ENCODE measurements around the gene FRMD4A.

FRMD4A gene

GRCh38 chr10:13597909-13598308 is 732.8 kb downstream of the FRMD4A start:
- Histone ChIP-seq H3K27me3 (ENCODE audit: low read length) (no peaks in the 10 kb centered on the region), H3K9me2 (replicated peaks; ENCODE audit: insufficient read depth, low read length) (no peaks in the 10 kb centered on the region), H4K20me1 (ENCODE audit: low read depth, low read length) (no peaks in the 10 kb centered on the region), H3K27ac (ENCODE audit: low read depth, low read length) (no peak overlapping the region), H2AFZ (ENCODE audit: low read depth, low read length, severe bottlenecking) (no peak overlapping the region), H3K4me3 (ENCODE audit: insufficient read depth, low read length, poor library complexity, severe bottlenecking) (no peak overlapping the region), H3F3A (ENCODE audit: insufficient read depth) (no peaks in the 10 kb centered on the region), H3K9me3 (ENCODE audit: insufficient read depth, low read length) (no peaks in the 10 kb centered on the region), H3K79me2 (ENCODE audit: insufficient read depth, low read length) (peaks cover 12% of the 10 kb centered on the region; the same call in 1 of the 2 replicates), H3K36me3 (ENCODE audit: low read length) (no peaks in the 10 kb centered on the region), H3K9ac (ENCODE audit: low read length) (no peak overlapping the region), H3K4me2 (ENCODE audit: low read depth, low read length, poor library complexity, severe bottlenecking) (no peak overlapping the region)
- TF ChIP-seq CTCF (IDR thresholded peaks at IDR 0.05; ENCODE audit: insufficient read depth, low read length, poor library complexity, severe bottlenecking): no peak
- TF ChIP-seq EZH2phosphoT487 (conservative IDR thresholded peaks at IDR 0.05; ENCODE audit: low read length): no peak

- Histone ChIP-seq H3K4me3 (ENCODE audit: insufficient read depth, low read length, poor library complexity, severe bottlenecking) (no peak overlapping the region), H3F3A (ENCODE audit: insufficient read depth) (no peaks in the 10 kb centered on the region), H4K20me1 (ENCODE audit: low read depth, low read length) (no peaks in the 10 kb centered on the region), H3K9ac (ENCODE audit: low read length) (no peak overlapping the region), H2AFZ (ENCODE audit: low read depth, low read length, severe bottlenecking) (no peak overlapping the region), H3K36me3 (ENCODE audit: low read length) (no peaks in the 10 kb centered on the region), H3K27ac (ENCODE audit: low read depth, low read length) (no peak overlapping the region), H3K27me3 (ENCODE audit: low read length) (no peaks in the 10 kb centered on the region), H3K9me3 (ENCODE audit: insufficient read depth, low read length) (no peaks in the 10 kb centered on the region), H3K4me2 (ENCODE audit: low read depth, low read length, poor library complexity, severe bottlenecking) (no peak overlapping the region), H3K79me2 (ENCODE audit: insufficient read depth, low read length) (peaks cover 23% of the 10 kb centered on the region; the same call in 1 of the 2 replicates), H3K9me2 (replicated peaks; ENCODE audit: insufficient read depth, low read length) (no peaks in the 10 kb centered on the region)
- TF ChIP-seq CTCF (IDR thresholded peaks at IDR 0.05; ENCODE audit: insufficient read depth, low read length, poor library complexity, severe bottlenecking): no peak
- no peak for TF ChIP-seq EZH2phosphoT487 (conservative IDR thresholded peaks at IDR 0.05; ENCODE audit: low read length)
Observed at GRCh38 chr10:13594641-13595040, 736.1 kb downstream of the FRMD4A start.

Measured in SU-DHL-6 (cell line).